Sciatic nerve (tissue), 2 donors: Measurements from ENCODE around the gene MSI2. TPM values are rescaled to one million over a fixed set of nuclear protein-coding genes. Genes with fewer than 3 reads are reported as not detected.

ENCODE experiments used
- ATAC-seq: fragments of 200-7000 bp; cut with Tn5 transposase; one replicate; pipeline ENCODE4 v1.9.1; 2020; ENCODE audit warnings: mild to moderate bottlenecking, moderate library complexity
- DNase-seq: peaks from one replicate; pipeline ENCODE4 v3.0.0-alpha.2; 2020; ENCODE audit warnings: low spot score
- intact Hi-C: fragments of 100-400 bp; cut with DNase I; formaldehyde crosslinking; loops from one replicate; pipeline ENCODE4 v1.14.2; 2022
- total RNA-seq: library from RNA; stranded (reverse); fragmentation: NEBNext Ultra II Directional; extraction: Animal tissue kit (Norgen Biotek cat#: 25700); gene quantifications from one replicate; pipeline ENCODE4 v1.2.1, GENCODE V29; 2021
- donor health status: DM: no; HTN: no; CAD: no.
- donor health status: DM: no; HTN: no; CAD: no.

The MSI2 gene
- total RNA-seq, 1 donor from 2014 or later: 25.2 TPM

DNA sequence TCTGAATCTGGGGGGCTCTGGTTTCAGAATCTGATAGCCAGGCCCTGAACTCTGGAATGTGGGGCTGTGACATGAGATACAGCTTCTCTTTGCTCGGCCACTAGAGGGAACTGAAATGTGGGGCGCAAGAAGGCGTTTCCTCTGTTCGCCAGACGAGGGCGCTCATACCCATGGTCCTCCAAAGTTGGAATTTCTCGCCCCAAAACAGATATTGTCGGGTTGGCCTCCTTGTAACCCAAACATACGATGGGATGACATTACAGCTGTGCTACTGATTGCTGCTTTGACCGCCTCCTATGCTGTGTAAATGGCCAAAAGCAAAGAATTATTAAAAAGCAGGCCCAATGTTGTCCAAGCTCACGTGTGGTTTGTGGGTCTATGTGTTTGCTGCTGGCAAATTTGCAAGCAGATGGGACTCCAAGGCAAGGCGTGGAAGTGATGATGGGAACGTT lies 13.1 kb upstream of the MSI2 start:
- peak; percentile 77 for DNase-seq
- peak; percentile 69 for ATAC-seq
- intact Hi-C loops: no loop called here

- intact Hi-C loops: no loop called here
- DNase-seq: no peak
- ATAC-seq: no peak
Measured at GRCh38 chr17:57245786-57246185, 10.5 kb upstream of the MSI2 start.

- DNase-seq (no peak), ATAC-seq (no peak)
- intact Hi-C loops: no loop called here
Measured at GRCh38 chr17:57246257-57246656, 10.1 kb upstream of the MSI2 start.

DNA sequence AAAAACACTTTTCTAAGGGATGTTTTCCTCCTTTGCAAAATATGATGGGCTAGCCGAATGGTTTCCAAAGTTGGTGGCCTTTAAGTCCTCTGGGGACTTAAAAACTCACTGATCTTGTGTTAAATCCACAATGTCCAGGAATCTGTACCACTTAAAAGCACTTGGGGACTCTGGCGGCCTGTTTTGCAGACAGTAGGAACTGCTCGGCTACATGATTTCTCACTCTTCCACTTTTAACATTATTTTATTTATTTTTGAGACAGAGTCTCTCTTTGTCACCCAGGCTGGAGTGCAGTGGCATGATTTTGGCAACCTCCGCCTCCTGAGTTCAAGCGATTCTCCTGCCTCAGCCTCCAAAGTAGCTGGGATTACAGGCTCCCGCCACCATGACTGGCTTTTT lies 9.1 kb upstream of the MSI2 start:
- no peak for ATAC-seq
- DNase-seq: no peak
- intact Hi-C loops: no loop called here

DNA sequence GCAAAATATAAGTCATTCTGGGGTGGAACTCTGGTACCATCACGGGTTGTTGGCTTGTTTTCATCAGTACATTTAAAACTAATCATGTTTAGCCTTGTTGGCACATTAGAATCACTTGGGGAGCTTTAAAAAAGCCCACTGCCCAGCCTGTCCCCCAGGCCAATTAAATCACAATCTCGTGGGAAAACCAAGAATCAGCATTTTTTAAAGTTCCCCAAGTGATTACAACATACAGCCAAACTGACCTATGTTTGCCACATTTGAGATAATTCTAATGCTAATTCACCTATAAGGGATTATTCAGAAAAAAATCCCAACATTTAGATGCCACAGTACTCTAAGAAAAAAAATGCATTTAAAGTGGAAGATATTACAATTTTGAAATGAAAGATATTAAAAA lies 8.4 kb upstream of the MSI2 start:
- intact Hi-C loops: no loop called here
- ATAC-seq: no peak
- no peak for DNase-seq

- ATAC-seq: no peak
- intact Hi-C loops: no loop called here
Measured at GRCh38 chr17:57249520-57249919, 6.8 kb upstream of the MSI2 start.

GRCh38 chr17:57251211-57251787 lies 5.0 kb upstream of the MSI2 start:
- ATAC-seq: no peak
- intact Hi-C loops: no loop called here
- DNase-seq: no peak

More at GRCh38 chr17:57249520-57249919, 6.8 kb upstream of the MSI2 start:
- no peak for DNase-seq

- intact Hi-C loops: no loop called here
- ATAC-seq: no peak
Measured at GRCh38 chr17:57253362-57254065, 2.8 kb upstream of the MSI2 start.

DNA sequence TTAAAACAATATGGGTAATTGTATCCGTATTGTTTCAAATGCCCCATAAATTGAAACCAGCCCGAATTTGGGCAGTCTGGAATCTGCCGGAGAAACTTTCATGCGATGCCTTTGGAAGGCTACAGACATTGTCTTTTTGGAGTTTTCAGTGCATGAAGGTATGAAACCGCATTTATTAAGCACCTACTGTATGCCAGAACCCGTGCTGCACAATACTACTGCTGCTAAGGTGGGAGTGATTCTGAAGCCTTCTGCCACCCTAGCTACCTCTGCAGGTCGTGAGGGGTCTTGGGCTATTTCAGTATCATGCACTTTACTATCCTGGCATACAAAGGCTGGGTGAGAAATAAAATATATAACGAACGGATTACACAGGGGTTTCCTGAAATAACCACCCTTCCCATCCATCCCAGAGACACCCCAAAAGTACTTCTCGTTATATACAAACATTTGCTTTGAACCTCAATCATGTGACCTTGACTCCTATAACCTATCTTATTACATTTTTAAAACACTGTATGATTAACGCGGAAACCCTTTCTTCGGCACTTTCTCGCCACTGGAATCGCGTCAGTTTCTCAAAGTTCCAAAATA lies 1.0 kb upstream of the MSI2 start:
- intact Hi-C loops: no loop called here
- ATAC-seq: no peak
- DNase-seq: no peak

More at GRCh38 chr17:57253362-57254065, 2.8 kb upstream of the MSI2 start:
- DNase-seq: no peak

GRCh38 chr17:57256708-57257112 lies 387 bp downstream of the MSI2 start:
- DNase-seq (no peak), ATAC-seq (peak; percentile 35)
- intact Hi-C loops: no loop called here

- DNase-seq (no peak), ATAC-seq (no peak)
- intact Hi-C loops: no loop called here
Measured at GRCh38 chr17:57257195-57257894, 1.0 kb downstream of the MSI2 start.

GRCh38 chr17:57257895-57258851 lies 1.9 kb downstream of the MSI2 start:
- no peak for DNase-seq
- ATAC-seq: no peak
- intact Hi-C loops: no loop called here

DNA sequence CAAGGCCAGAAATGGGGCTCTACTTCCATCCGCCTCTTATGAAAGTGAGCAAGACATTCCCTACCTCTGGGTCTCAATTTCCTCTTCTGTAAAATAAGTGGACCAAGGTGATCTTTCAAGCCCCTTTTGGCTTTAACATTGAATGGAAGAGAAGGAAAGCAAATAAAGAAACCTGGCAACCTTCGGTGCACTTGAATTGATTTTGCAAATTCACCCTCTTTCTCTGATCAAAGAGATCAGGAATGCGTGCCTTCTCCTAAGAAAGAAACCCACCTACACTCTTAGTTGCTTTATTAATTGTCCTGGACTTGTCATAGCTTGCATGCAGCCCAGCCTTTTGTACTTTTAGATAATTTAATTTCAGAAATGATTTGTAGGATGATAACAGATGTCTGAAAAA lies 3.0 kb downstream of the MSI2 start:
- DNase-seq (no peak), ATAC-seq (no peak)
- intact Hi-C loops: no loop called here

GRCh38 chr17:57259817-57260216 lies 3.5 kb downstream of the MSI2 start:
- intact Hi-C loops: loop anchor here (5.0 kb wide), 1 partner anchor 997 kb away; no protein-coding TSS in a partner anchor
- DNase-seq (no peak), ATAC-seq (no peak)

GRCh38 chr17:57260325-57261083 lies 4.2 kb downstream of the MSI2 start:
- intact Hi-C loops: loop anchor here (5.0 kb wide), 1 partner anchor 997 kb away; no protein-coding TSS in a partner anchor
- ATAC-seq (no peak), DNase-seq (no peak)

- ATAC-seq (no peak), DNase-seq (no peak)
- intact Hi-C loops: loop anchor here (5.0 kb wide), 1 partner anchor 996 kb away; no protein-coding TSS in a partner anchor
Measured at GRCh38 chr17:57261084-57261461, 4.8 kb downstream of the MSI2 start.

DNA sequence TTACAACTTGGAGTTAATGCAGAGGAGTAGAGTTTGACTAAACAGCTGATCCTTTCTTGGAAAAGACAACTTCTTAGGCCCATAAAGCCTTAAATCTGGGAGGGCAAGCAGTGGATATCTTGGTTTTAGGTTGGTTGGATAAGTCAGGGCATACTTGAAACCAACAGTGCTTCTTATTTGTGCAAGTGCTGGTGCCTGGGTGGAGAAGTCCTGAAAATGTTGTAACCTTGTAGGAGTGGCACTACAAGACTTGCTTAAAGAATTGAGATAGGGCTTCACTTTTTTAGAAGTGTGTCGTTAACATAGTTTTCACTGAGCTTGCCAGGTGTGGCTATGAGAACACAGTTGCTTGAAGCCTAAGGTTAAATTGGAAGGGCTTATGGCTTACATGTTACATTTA lies 6.2 kb downstream of the MSI2 start:
- ATAC-seq: no peak

DNA sequence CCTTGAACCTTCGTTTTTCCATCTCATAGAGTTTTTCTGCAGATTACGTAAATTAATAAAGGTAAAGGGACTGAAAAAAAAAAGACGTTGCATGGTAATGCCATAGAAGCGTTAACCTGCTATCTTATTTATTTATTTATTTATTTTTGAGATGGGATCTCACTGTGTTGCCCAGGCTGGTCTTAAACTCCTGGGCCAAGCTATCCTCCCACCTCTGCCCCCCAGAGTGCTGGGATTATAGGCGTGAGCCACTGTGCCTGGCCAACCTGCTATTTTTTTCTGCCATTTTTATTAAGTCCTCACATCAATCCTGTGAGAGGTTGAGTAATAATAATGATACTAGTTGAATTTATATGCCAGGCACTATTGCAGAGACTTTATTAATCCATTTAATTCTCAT lies 7.9 kb downstream of the MSI2 start:
- intact Hi-C loops: loop anchor here (5.0 kb wide), 1 partner anchor 993 kb away; no protein-coding TSS in a partner anchor
- no peak for ATAC-seq

More for the DNA sequence above, 6.2 kb downstream of the MSI2 start:
- intact Hi-C loops: loop anchor here (5.0 kb wide), 1 partner anchor 995 kb away; no protein-coding TSS in a partner anchor
- DNase-seq: no peak

More for the DNA sequence above, 7.9 kb downstream of the MSI2 start:
- DNase-seq: no peak
